ENCODE results near the gene TMEM63B. TPM values are rescaled to one million over a fixed set of nuclear protein-coding genes. Genes with fewer than 3 reads are reported as not detected.

TMEM63B gene
- total and polyA plus RNA-seq, 9 of the 15 experiments (the other 6 are each of a cell fraction or from before 2014, with no cell fraction given) = 0.14 to 39.4 (median 14.4) TPM

DNA sequence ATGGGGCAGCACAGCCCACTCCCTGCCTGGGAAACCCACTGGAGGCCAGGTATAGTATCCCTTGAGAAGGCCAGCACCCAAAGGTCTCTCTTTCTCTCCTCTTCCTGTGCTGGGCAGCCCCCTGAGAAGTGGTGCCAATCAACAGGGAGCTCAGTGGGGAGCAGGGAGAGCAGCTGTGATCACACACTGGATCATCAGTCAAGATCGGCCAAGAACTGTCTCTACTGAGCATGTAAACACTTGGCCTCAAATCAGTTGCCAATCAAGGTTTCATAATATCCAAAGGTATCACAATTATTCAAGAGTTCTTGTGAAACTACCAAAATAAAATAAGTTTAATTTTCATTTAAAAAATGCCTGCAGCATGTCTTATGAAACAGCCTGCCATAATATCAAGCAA is 18.9 kb upstream of the TMEM63B start (continued):
- TF ChIP-seq, protein P1, sequence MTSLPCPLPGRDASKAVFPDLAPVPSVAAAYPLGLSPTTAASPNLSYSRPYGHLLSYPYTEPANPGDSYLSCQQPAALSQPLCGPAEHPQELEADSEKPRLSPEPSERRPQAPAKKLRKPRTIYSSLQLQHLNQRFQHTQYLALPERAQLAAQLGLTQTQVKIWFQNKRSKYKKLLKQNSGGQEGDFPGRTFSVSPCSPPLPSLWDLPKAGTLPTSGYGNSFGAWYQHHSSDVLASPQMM (CRISPR knock-in tag; IDR thresholded peaks at IDR 0.05) = no peak
- no peak for TF ChIP-seq ZNF24 (IDR thresholded peaks at IDR 0.05)

DNA sequence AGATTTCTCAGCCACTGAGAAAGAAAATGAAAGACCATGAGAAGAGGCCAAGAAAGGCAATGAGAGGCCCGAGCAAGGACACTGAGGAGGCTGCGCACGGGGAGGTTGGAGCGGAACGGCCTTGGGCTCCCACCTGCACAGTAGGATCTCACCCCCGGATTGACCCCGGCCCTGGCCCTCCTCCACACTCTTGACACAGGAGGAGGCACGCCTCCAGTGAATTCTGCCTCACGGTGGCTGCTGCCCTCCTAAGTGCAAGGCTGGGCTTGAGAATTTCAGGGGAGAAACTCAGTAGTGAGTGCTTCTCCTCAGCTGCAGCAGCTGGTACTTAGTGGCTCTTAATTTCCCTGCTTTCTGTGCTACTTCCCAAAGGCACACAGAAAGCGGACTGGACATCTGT is 18.1 kb upstream of the TMEM63B start:
- Histone ChIP-seq H3K79me2 (ENCODE audit: control insufficient read depth, insufficient read depth, low read length) (peaks cover 50% of the 10 kb centered on the region), H3K9ac (ENCODE audit: insufficient read depth in 1 of 2, low read depth in 2 of 2, low read length in 2 of 2) (no peak overlapping the region; a peak in 2 of 4 replicates), H3K9me1 (ENCODE audit: control insufficient read depth, insufficient read depth, low read length) (no peaks in the 10 kb centered on the region), H3K27me3 (ENCODE audit: control insufficient read depth in 2 of 2, insufficient read depth in 2 of 2, low read length in 2 of 2) (no peaks in the 10 kb centered on the region), H3K36me3 (ENCODE audit: control insufficient read depth, insufficient read depth, low read length) (peaks cover 94% of the 10 kb centered on the region), H4K20me1 (replicated peaks; ENCODE audit: control insufficient read depth, insufficient read depth, low read length) (peaks cover 4% of the 10 kb centered on the region; the same call in 1 of the 2 replicates), H2AFZ (ENCODE audit: low read depth, low read length) (no peak overlapping the region), H3K27ac (ENCODE audit: extremely low read depth, low read depth, low read length) (no peak overlapping the region), H3K4me1 (replicated peaks in 1 of 2; ENCODE audit: control insufficient read depth in 2 of 2, insufficient read depth in 2 of 2, low read length in 2 of 2) (peaks cover 0 to 3% of the 10 kb centered on the region in 2 experiments; a peak in 2 of 5 replicates), H3K4me3 (no peak overlapping the region), H3K4me2 (ENCODE audit: insufficient read depth, low read length) (no peak overlapping the region), H3K9me3 (replicated peaks; ENCODE audit: control insufficient read depth, insufficient read depth, low read depth, low read length) (no peaks in the 10 kb centered on the region)
- WGBS (ENCODE audit: insufficient coverage, low coverage, missing lambda C conversion rate) = 82% methylated on average over 10 of the region's 10 CpGs
- no peak for ATAC-seq
- intact Hi-C loops (cut with micrococcal nuclease) = no loop called here
- ChIA-PET POLR2A (interaction anchor here (0.7 to 2.7 kb wide), 4 partner anchors 11 to 26 kb away, joined by 3 to 14 read pairs (median 8); no protein-coding TSS in a partner anchor), CTCF (ENCODE audit: low intra/inter-chr PET ratio) (no interaction called here)
- in situ Hi-C loops (cut with MboI) = no loop called here
- TF ChIP-seq POLR2G (IDR thresholded peaks at IDR 0.05; ENCODE audit: low read depth, low read length) = 0 out of 2 replicates have a peak, but pooled peaks have one; percentile 32
- no peak for TF ChIP-seq JUNB (CRISPR knock-in tag; conservative IDR thresholded peaks at IDR 0.05)
- TF ChIP-seq, protein P2, sequence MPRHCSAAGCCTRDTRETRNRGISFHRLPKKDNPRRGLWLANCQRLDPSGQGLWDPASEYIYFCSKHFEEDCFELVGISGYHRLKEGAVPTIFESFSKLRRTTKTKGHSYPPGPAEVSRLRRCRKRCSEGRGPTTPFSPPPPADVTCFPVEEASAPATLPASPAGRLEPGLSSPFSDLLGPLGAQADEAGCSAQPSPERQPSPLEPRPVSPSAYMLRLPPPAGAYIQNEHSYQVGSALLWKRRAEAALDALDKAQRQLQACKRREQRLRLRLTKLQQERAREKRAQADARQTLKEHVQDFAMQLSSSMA (CRISPR knock-in tag; IDR thresholded peaks at IDR 0.05) = no peak
- TF ChIP-seq POLR2A (conservative IDR thresholded peaks at IDR 0.05) = peak; percentile 30; the same call in 1 of the 2 replicates
- no TSS peak for BruUV-seq (replicated peaks)
- DNase-seq (ENCODE audit: extremely low read depth in 1 of 4, low spot score in 3 of 4) = no peak
- FAIRE-seq = no peak
